Umbilical cord (tissue), 2 donors: ENCODE data around the gene DSCAML1. TPM values are rescaled to one million over a fixed set of nuclear protein-coding genes. Genes with fewer than 3 reads are reported as not detected.

Experiments
- DNase-seq: peaks from one replicate; pipeline ENCODE4 v3.0.0-alpha.2; 2015; ENCODE audit warnings: low spot score
- total RNA-seq: library from RNA; depleted of rRNA; stranded (reverse); fragments of >200 nt; gene quantifications from one replicate; pipeline ENCODE4 v1.2.3, GENCODE V29; 2014; ENCODE audit warnings: low replicate concordance; ENCODE audit not compliant: insufficient read depth

DSCAML1 gene
- total RNA-seq, 1 donor from 2014 or later, result 1.4 TPM

DNA sequence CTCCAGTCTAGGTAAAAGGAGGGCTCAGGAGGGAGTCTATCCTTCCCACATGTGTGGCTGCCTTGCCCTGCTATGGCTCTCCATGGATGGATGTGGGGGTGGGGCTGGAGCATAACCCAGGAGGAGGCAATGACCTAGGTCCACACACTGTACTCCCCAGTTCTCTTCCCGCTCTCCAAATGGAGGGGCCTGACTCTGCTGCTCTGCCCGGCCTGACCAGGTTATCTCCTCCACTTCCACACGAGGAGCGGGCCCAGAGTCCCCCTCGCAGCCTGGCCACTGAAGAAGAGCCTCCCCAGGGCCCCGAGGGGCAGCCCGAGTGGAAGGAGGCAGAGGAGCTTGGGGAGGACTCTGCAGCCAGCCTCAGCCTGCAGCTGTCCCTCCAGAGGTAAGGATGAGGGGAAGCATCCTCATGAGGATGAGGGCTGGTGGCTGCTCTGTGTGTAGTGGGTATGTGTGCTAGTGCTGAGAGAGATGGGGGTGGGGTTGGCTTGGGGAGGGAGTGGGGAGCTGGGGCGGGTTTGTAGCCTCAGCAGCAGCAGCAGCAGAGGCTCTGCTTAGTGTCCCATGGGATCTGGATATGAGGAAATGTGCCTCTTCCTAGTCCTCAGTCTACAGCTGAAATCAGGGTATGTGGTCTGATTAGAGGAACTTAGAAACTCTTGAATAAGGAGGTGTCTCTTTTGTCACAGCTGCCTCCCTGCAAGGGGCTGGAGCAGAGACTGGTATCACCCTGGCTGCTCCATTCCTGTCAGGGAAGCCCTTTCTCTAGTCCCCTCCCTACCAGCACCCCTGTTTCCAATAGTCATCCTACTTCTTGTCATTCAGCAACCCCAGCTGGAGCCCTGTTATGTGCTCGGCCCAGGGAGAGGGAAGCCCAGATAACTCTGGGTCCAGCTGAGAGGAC, 415.3 kb downstream of the DSCAML1 start:
- no peak for DNase-seq

DNA sequence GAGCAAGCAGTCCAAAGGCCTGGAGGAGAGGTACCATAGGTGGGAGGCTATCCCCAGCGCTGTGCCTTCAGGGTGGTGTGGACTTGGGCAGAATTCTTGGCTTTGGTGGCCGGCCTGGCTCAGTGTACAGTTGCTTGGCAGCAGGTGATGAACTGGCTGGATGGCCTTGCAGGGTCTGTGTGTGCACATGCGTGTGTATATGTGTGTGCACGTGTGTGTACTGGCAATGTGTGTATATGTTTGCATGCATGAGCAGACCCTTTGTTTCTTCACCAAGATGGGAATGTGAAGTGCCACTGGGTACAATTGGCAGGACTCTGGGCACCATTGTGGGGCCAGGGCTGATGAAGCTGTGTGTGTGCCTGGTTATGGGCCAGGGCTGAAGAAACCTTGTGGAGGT, 416.3 kb downstream of the DSCAML1 start:
- DNase-seq, result no peak

DNA sequence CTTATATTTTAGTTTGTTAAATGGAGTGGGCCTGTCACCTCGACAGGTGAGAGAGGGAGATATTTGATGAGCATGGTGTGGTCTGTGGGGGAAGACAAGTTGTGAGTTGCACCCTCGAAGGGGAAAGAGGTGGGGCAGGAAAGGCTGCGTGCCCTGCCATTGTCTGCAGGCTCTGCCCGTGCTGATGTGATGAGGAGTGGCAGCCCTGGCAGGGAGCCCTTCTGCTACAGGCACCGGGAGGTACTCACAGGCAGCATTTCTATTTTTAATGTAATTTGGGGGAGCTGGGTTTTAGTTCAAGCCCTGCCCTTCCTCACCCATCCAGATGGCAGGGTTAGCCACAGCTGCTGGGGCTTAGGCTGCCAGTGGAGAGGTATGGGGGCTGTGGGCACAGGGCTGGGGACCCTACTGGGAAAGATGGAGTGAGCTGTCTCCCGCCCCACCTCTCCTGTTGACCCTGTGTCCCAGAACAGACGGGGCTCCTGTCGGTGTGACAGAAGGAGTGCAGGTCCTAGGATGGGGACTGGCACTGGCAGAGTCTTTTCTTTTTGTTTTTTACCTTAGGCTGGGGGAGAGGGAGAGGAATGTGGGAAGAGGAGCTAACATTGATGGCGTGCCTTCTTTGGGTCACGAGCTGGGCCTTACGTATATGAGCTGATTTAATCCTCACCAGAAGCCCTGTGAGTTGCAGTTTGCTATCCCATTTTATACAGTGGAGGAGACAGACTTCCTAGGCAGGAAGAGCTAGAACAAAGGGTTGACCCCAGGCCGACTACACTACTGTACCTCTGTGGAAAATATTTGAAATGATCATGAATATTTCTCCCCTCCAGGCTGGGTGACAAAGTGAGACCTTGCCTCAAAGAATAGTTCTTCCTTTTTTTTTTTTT, 417.8 kb downstream of the DSCAML1 start:
- no peak for DNase-seq

Other genes with a start within 250 kb of the DSCAML1 start
- 2.4 TPM for gene FXYD2, start 27.5 kb upstream of the DSCAML1 start, total RNA-seq
- gene FXYD6, start 79.4 kb upstream of the DSCAML1 start, total RNA-seq, result 48.2 TPM
- gene TMPRSS13, start 132.2 kb upstream of the DSCAML1 start, total RNA-seq, result 0.72 TPM
- gene IL10RA, start 189.2 kb upstream of the DSCAML1 start, total RNA-seq, result 4.8 TPM